GM19240 (cell line): ENCODE measurements around the gene CD70.
A peak's percentile ranks its signal among the peaks of the same experiment; 100 is the strongest.
"Not testable (repeated sequence)": the region's sequence is repeated elsewhere in the genome, so short reads cannot be mapped to it uniquely, and the experiment has no call there.

Experiments
- DNase-seq: peaks from one replicate; pipeline ENCODE4 v3.0.0; 2011; ENCODE audit warnings: low spot score; ENCODE audit not compliant: insufficient read length

Gene CD70

DNA sequence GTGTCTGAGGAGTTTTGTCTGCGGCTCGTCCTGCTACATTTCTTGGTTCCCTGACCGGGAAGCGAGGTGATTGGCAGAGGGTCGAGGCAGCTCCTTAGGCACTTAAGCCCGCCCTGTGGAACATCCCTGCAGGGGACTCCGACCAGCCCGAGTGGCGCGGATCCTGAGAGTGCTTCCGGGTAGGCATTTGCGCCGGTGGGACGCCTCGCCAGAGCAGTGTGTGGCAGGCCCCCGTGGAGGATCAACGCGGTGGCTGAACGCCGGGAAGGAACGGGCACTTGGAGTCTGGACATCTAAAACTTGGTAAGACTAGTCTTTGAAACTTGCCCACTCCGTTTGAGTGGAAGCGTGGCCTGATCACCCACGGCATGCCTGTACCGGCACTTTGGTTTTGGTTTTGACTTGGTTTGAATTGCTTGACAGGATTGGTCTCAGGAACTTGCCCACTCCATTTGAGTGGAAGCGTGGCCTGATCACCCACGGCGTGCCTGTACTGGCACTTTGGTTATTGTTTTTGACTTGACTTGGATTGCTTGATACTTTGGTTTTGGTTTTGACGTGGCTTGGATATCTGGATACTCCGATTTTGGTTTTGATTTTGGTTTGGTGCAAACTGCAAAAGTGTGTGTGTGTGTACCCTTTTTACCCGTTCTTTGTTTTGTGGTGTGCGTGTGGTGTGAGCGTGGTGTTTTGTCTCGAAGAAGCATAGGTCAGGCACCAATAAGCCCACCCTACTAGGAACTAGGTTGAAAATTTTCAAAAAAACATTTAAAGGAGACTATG, 6.7 kb upstream of the CD70 start:
- DNase-seq = not testable (repeated sequence)

DNA sequence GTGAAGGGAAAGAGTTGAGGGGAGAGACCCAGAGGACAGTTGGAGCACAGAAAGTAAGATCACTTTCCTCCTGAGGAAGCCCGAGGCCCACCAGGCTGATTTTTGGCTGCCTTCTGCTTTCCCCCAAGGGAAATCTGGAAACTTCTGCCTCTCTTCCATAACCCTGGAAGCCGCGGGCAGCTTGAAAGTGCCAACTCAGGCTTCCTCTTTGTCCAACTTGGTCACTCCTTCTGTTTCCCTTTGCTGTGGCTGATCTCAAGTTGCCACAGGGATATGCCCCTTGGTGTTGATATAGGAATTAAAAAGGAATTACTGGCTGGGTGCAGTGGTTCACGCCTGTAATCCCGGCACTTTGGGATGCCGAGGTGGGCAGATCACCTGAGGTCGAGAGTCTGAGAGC, 5.7 kb upstream of the CD70 start:
- no peak for DNase-seq

GRCh38 chr19:6593651-6594416, 2.9 kb upstream of the CD70 start:
- DNase-seq = no peak

DNA sequence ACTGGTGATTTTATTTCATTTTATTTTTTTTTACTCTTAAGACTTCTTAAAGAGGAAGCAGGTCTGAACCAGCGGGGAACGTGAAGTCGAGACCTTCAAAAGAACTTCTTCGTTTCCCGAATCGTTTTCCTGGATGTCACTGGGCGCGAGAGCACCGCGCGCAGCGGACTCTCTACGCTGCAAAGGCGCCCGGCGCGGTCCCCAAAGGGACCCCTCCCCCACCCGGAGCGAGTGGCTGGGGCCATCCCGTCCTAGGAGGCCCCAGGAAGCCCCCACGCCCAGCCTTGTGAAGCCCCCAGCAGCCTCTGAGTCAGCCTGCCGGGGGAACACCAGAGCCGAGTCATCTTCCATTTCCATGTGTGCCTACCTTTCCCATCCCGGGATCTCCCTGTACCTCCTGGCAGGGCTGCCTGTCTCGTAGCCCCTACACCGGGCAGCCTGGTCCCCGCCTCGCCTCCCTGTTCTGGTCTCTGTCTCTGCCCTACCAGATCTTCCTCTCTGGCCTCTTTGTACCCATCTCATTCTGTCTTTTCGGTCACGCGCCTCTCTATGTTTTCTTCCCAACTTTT, 608 bp downstream of the CD70 start:
- DNase-seq = no peak

DNA sequence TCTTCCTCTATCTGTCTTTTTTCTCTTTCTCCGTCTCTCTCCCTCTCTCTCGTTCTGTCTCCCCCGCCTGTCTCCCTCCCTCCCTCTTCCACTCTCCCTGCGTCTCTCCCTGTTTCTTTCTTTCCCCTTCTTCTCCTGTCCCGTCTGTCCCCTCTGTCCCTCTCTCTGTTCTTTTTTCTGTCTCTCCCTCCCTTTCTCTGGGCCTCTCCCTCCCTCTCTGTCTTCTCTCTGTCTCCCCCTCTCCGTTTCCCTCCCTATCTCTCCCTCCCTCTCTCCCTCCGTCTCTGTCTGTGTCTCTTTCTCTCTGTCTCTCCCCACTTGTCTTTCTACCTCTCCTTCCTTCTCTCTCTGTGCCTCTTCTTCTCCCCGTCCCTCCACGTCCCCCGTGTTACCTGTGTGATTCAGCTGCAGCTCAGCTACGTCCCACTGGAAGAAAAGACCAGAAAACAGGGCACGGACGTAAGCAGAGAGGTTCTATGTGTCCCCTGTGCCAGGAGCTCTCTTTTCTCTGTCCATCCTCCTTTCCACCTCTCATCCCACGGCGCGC, 1.2 kb downstream of the CD70 start:
- no peak for DNase-seq

- DNase-seq = no peak
Observed at GRCh38 chr19:6588508-6589345, 2.2 kb downstream of the CD70 start.

- DNase-seq = no peak
Observed at GRCh38 chr19:6587998-6588507, 2.9 kb downstream of the CD70 start.

DNA sequence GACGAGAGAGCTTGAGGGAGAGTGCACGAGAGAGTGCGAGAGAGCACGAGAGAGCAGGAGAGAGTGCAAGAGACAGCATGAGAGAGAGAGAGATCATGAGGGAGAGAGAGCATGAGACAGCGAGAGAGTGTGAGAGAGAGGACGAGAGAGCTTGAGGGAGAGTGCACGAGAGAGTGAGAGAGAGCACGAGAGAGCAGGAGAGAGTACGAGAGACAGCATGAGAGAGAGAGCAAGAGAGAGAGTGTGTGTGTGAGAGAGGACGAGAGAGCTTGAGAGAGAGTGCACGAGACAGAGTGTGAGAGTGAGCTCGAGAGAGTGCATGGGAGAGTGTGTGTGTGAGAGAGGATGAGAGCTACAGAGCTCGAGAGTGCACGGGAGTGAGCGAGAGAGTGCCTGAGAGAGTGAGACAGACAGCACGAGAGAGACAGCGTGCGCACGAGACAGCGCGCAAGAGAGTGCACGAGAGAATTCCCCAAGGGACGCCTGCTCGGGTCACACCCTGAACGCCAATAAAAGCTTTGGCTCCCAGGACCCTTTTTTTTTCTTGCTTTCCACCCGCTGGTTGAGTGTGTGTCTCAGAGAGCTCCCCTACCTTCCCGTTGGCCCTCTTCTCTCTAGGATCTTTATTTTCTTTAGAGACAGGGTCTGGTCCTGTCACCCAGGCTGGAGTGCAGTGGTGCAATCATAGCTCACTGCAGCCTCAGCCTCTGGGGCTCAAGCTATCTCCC, 3.7 kb downstream of the CD70 start:
- no peak for DNase-seq

DNA sequence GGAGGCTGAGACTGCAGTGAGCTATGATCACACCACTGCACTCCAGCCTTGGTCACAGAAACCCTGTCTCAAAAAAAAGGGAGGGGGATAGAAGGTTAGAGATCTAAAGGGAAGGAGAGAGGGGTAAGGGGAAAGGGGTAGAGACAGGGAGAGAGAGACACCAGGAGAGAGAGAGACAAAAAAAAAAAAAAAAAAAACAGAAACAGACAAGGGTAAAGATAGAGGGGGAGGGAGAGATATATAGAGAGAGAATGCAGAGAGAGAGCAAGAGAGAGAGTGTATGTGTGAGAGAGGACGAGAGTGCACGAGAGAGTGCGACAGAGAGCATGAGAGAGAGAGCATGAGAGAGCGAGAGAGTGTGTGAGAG, 4.2 kb downstream of the CD70 start:
- DNase-seq = no peak

DNA sequence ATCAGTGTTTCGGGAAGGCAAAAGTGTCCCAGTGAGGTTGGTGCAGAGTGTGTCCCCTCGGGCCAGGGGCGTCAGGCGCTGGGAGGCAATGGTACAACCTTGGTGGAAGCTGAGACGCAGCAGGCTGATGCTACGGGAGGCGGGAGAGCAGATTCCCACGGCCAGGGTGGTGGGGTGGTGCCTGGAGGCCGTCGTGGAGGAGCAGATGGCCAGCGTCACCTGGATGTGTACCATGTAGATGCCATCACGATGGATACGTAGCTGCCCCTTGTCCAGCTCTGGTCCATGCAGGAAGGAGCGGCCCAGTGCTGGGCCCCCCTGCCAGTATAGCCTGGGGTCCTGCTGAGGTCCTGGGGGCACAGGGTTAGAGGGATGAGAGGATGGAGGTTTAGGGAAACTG, 4.9 kb downstream of the CD70 start:
- DNase-seq = no peak

DNA sequence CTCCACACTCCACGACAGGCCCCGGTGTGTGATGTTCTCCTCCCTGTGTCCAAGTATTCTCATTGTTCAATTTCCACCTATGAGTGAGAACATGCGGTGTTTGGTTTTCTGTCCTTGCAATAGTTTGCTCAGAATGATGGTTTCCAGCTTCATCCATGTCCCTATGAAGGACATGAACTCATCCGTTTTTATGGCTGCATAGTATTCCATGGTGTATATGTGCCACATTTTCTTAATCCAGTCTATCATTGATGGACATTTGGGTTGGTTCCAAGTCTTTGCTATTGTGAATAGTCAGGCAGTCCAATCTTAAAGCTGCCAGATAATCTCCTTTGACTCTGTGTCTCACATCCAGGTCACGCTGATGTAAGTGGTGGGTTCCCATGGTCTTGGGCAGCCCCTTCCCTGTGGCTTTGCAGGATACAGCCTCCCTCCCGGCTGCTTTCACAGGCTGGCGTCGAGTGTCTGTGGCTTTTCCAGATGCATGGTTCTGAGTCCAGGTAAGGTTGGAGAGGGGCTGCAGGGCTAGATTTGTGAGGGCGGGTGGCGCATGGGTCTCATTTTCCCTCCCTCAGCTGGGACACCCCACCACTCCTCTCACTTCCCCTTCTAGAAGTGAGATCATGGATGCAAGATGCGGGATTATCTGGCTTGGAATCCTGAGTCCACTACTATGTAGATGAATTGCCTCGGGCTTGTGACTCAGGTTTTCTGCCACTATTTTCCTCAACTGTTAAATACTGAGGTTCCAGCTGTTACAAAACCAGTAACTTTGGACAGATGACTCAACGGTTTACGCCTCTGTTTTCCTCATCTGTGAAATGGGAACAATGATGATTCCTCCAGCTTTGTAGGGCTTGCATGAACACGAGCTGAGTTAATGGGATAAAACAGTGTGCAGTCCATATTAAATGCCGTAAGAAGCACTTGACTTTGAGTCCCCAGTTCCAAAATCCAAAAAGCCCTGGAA, 8.2 kb downstream of the CD70 start:
- not testable (repeated sequence) for DNase-seq

GRCh38 chr19:6580313-6580712, 10.6 kb downstream of the CD70 start:
- no peak for DNase-seq

GRCh38 chr19:6579450-6580178, 11.3 kb downstream of the CD70 start:
- DNase-seq = no peak

- peak; percentile 57 for DNase-seq
Observed at GRCh38 chr19:6577476-6578125, 13.3 kb downstream of the CD70 start.

DNA sequence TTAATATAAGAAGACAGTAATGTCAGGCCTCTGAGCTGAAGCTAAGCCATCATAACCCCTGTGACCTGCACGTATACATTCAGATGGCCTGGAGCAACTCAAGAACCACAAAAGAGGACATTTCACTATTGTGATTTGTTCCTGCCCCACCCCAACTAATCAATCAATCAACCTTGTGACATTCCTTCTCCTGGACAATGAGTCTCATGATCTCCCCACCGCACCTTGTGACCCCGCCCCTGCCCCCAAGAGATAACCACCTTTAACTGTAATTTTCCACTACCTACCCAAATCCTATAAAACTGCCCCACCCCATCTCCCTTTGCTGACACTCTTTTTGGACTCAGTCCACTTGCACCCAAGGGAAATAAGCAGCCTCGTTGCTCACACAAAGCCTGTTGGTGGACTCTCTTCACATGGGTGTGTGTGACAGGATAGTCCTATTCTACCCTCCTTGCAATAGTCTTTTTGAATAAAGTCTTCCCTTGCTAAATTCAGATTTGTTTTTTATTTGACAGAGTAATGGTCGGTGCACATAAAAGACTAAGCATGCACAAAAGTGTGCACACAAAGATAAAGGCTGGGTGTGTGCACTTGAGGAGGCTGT, 14.0 kb downstream of the CD70 start:
- no peak for DNase-seq

DNA sequence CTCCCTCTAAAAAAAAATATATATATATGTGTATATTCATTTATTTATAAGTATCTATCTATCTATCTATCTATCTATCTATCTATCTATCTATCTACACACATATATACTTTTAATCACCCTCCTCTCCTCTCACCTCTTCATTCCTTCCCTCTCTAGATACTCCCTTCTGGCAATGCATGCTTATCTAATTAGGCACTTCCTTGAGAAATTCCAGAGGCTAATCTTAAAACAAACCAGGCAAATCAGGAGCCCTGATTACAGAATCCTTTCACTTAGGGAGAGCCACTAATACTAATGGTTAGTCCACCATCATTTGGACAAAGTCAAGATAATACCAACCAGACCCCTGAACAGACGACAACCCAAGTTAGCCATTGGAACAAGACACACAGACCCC, 17.6 kb downstream of the CD70 start:
- no peak for DNase-seq

DNA sequence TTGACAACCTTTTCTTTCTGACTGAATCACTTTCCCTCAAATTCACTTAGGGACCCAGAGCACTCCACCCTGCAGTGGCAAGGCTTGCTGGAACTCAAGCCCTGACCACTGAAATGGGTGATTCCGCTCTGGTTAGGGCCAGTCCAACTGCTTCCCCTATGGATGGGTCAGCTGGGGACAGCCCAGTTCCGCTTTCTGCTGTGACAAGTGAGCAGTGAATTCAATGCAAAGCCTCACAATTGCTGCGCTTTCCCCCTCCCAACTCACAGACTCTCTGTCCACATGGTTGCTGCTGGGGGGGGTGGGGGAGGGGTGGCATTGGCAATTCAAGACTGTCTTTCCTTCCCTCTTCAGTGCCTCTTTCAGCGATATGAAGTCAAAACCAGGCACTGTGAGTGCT, 18.7 kb downstream of the CD70 start:
- DNase-seq = no peak

GRCh38 chr19:6571167-6571566, 19.8 kb downstream of the CD70 start:
- DNase-seq = no peak
